HG02943 (cell line): ENCODE results near the gene KRT76.

ENCODE experiments used
- ATAC-seq: cut with Tn5 transposase; IDR thresholded peaks from one replicate; pipeline ENCODE4 v1.9.1; 2021; ENCODE audit warnings: mild to moderate bottlenecking, low read depth, moderate library complexity; ENCODE audit not compliant: unreplicated experiment

Gene KRT76

DNA sequence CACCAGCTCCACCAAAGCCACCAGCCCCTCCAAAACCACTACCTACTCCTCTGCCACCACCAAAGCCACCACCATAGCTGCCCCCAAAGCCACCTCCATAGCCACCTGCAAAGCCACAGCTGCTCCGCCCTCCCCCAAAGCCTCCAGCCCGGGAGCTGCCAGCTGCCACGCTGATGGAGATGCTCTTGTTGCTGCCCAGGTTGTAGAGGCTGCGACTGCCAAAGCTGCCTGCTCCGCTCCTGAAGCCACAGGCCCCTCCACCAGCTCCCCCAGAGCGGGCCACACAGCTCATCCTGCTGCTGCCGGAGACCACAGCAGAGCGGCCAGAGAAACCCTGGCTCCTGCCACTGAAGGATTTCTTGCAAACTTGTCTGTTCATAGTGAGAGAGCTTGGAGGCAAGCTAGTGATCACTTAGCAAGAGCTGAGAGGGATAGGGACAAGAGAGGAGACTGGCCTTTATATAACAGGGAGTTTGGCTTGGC is at the start of gene KRT76:
TSS of gene KRT76 (minus strand) at position 433 of the 483 bp plus-strand sequence. CDS start at position 379, 54 bp downstream.
- no peak for ATAC-seq

- no peak for ATAC-seq
These were observed 48.8 kb upstream of the KRT76 start for GRCh38 chr12:52825961-52826360.

GRCh38 chr12:52824741-52825410 is 47.7 kb upstream of the KRT76 start:
- no peak for ATAC-seq

- ATAC-seq: no peak
These were observed 46.8 kb upstream of the KRT76 start for GRCh38 chr12:52823761-52824450.

GRCh38 chr12:52822771-52823510 is 45.8 kb upstream of the KRT76 start:
- no peak for ATAC-seq

DNA sequence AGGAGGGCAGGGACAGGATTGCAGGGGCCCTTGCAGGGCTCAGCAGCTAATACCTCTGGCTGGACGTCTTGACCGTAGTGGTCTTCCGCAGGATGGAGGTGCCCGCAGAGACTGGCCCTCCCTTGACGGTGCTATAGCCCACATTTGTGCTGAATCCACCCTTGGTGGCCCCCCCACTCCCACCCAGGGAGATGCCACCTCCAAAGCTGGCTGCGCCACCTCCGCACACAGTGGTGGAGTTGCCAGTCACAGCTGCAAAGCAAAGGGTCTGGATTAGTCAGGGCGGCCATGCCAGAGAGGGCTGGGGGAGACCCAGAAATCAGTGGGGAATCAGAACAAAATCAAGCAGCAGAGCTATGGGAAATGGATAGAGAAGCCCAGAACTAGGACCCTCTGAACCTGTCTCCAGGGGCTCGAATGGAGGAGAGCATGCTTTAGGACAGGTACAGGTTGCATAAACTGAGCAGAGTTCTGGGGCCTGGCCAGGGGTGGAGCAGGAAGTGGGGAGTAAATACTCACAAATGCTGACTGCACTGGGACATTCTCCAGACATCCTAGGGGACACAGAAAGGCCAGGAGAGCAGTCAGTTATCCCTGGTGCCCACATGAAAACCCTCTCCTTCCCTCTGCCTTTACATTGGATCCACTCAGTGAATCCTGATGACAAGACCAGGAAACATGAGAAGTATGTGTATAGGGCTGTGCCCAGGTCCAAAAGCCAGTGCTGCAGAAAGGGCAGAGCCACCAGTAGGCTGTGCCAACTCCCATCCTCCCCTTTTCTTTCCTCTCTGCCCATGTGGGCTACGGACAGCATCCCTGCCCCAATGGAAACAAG is 44.9 kb upstream of the KRT76 start:
- ATAC-seq: no peak

- no peak for ATAC-seq
These were observed 44.1 kb upstream of the KRT76 start for GRCh38 chr12:52821071-52821730.

- no peak for ATAC-seq
These were observed 43.4 kb upstream of the KRT76 start for GRCh38 chr12:52820521-52820920.

DNA sequence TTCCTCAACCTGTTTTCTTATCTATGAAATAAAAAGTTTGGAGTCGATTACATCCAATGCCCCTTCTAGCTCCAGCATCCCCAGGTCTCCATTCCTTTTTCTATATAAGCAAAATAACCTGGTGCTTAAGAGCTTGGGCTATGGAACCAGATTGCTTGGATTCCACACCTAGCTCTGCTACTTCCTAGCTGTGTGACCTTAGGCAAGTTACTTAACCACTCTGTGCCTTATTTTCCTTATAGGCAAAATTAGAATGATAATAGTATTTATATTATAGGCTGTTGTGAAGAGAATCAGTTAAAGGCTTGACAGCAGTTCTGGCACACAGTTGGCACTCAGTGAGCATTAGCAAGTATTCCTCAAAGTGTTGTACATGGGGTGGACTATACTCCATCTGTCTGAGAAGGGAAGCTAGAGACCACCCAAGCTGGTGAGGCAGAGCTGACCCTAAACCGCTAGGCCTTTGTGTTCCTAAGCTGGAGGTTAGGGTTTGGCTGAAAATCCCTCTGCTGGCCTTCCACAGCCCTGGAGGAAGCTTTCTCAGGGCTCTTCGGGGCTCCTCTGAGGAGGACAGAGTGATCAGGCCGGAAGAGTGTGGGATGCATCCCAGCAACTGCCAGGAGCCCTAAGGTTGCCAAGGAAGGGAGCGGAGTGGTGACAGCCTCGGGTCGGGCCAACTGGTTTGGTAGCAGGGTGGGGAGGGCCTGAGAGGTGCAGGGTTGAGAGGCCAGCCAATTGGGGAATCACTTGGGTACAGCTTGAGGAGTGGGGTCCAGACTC is 42.8 kb upstream of the KRT76 start:
- ATAC-seq: no peak

DNA sequence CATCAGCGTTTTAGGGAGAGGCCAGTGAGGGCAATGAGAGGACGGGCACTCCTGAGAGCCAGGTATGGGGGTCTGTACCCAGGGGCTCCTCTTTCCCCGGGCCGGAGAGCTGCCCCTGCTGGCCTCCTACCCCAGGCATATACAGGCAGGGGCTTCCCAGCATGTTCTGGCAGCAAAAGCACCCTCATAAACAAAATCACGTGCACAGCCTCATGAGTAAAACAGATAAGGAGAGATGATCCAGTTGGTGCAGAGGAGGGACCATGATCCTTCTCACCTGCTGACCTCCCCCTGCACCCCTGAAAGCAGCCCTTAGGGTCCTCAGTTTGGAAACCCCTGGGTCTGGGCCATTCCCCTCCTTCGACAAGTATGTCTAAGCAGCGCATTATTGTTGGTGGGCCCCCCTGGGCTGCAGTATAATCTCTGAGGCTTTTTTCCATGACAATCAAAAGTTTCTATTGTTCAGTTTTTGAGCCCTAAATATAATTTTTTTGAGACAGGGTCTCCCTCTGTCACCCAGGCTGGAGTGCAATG is 41.8 kb upstream of the KRT76 start:
- ATAC-seq: no peak

- no peak for ATAC-seq
These were observed 41.2 kb upstream of the KRT76 start for GRCh38 chr12:52818388-52818787.

DNA sequence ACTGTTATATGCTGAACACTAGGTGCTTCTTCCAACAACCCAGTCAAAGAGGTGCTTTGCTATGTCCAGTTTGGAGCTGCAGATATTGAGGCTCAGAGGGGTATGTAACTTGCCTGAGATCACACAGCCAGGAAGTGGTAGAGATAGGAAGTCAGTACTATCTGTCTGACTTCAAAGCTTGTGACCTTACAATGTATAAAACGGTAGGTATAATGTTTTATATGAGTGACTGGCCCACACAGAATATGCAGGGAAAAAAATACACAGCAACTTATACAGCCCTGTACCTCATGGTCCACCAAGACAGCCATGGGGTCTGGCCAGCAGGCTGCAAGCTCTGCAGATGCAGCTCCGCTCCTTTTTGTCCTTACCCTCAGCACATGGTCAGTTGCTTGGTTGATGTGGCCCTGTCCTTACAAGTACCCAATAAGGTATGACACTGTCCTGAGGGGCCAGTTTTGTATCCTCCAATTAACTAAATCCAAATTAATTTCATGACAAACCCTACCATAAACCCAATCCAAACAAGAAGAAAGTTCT is 40.6 kb upstream of the KRT76 start:
- ATAC-seq: no peak

DNA sequence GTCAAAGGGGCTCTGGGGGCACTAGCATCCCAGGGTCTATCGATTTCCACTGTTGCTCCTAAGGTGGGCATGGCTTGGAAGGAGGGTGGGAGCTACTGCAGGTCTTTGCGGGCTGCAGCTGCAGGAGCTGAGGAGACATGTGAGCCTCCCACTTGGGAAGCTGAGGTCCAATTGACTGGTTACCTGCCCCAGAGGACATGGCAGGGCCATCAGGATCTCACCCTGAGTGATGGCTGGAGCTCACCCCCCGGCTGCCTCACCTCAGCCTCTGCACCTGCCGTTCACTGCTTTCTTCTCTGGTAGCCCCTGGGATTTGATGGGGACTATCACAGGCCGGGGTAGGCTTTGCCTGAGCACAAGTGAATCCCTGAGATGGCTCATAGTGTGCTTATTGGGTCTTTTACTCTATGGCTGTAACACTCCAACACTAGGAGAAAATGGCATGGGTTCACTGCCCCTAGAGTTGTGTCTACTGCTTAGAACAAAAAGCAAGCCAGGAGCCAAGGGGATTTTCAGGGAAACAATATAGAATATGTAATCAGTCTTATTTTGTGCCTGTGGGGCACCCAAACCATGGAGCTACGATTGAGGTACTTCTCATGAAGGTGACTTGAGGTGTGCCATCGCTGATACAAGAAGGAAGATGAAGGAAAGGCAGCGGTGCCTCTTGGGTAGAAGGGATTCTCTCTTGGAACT is 40.0 kb upstream of the KRT76 start:
- no peak for ATAC-seq

- ATAC-seq: no peak
These were observed 38.8 kb upstream of the KRT76 start for GRCh38 chr12:52815676-52816588.

GRCh38 chr12:52815161-52815560 is 38.0 kb upstream of the KRT76 start:
- no peak for ATAC-seq

DNA sequence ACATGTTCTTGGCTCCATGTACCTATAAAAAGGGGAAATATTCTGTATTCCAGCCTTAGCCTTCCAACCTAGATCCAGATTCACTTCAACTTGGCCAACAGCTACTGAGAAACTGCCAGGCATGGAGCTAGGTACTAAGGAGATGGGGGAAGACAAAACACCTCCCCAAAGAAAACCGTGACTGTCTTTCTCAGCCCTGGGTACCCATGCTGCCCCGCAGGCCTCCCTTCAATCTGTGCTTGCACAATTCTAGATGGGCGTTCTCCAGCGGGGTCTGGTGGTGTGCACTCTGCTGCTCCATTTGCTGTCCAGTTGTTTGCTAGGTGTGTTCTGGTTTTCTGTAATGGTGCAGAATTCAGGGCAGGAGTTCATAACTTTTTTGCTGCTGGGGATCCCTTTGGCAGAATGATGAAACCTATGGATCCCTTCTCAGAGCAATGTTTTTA is 37.6 kb upstream of the KRT76 start:
- ATAC-seq: no peak
